ENCODE measurements around the gene SH3YL1. TPM values are rescaled to one million over a fixed set of nuclear protein-coding genes. Genes with fewer than 3 reads are reported as not detected.

Gene SH3YL1
- polyA plus RNA-seq, 1 of the 3 experiments (the other 2 are of a cell fraction), result 22.7 TPM

GRCh38 chr2:275466-275865 is 11.6 kb upstream of the SH3YL1 start:
- Histone ChIP-seq H3K4me3 (ENCODE audit: low read depth in 2 of 2, low read length in 1 of 2) (no peak overlapping the region), H3K9me2 (no peaks in the 10 kb centered on the region), H3F3A (replicated peaks; ENCODE audit: insufficient read depth) (no peaks in the 10 kb centered on the region), H3K79me2 (ENCODE audit: insufficient read depth) (peaks cover 76% of the 10 kb centered on the region), H4K20me1 (ENCODE audit: insufficient read depth) (peaks cover 37% of the 10 kb centered on the region), H3K27ac (ENCODE audit: low read depth in 2 of 2, low read length in 1 of 2) (no peak overlapping the region), H3K36me3 (replicated peaks in 1 of 2; ENCODE audit: control insufficient read depth in 1 of 2, insufficient read depth in 2 of 2, low read length in 1 of 2) (peaks cover 63 to 82% of the 10 kb centered on the region in 2 experiments), H3K9ac (no peak overlapping the region), H3K4me1 (ENCODE audit: control insufficient read depth in 1 of 2, insufficient read depth in 2 of 2, low read depth in 1 of 2, low read length in 1 of 2) (no peaks in the 10 kb centered on the region), H3K27me3 (ENCODE audit: insufficient read depth) (no peaks in the 10 kb centered on the region), H3K9me3 (no peaks in the 10 kb centered on the region), H3K4me2 (no peak overlapping the region), H2AFZ (ENCODE audit: low read depth) (no peak overlapping the region)
- CTCF ChIA-PET, result interaction anchor here (1.2 to 3.7 kb wide), 3 partner anchors 12 to 387 kb away, joined by 4 to 9 read pairs (median 4); partner anchors contain the start of gene ALKAL2
- TF ChIP-seq FOSL2 (IDR thresholded peaks at IDR 0.05; ENCODE audit: borderline replicate concordance, low read depth), result no peak
- no peak for TF ChIP-seq TAF1 (IDR thresholded peaks at IDR 0.05; ENCODE audit: borderline replicate concordance, low read depth, low read length)
- TF ChIP-seq YY1 (IDR thresholded peaks at IDR 0.05; ENCODE audit: low read depth), result no peak
- no peak for TF ChIP-seq CTCF (IDR thresholded peaks at IDR 0.05)
- TF ChIP-seq NFIC (IDR thresholded peaks at IDR 0.05; ENCODE audit: borderline replicate concordance), result no peak
- TF ChIP-seq SMC3 (IDR thresholded peaks at IDR 0.05; ENCODE audit: low read depth, low read length), result no peak
- no peak for TF ChIP-seq RAD21 (IDR thresholded peaks at IDR 0.05; ENCODE audit: low read length)
- no peak for TF ChIP-seq TEAD4 (IDR thresholded peaks at IDR 0.05; ENCODE audit: borderline replicate concordance, insufficient read depth)
- no peak for TF ChIP-seq USF1 (IDR thresholded peaks at IDR 0.05; ENCODE audit: borderline replicate concordance, low read depth)
- no peak for TF ChIP-seq CHD2 (IDR thresholded peaks at IDR 0.05; ENCODE audit: low read length, partially characterized antibody)
- no peak for TF ChIP-seq NRF1 (IDR thresholded peaks at IDR 0.05; ENCODE audit: low read depth, low read length)
- TF ChIP-seq FOXM1 (IDR thresholded peaks at IDR 0.05; ENCODE audit: low read depth), result no peak
- no peak for TF ChIP-seq ELF1 (IDR thresholded peaks at IDR 0.05)
- no peak for TF ChIP-seq MEF2A (IDR thresholded peaks at IDR 0.05; ENCODE audit: borderline replicate concordance, low read depth)
- no peak for TF ChIP-seq POLR2AphosphoS5 (IDR thresholded peaks at IDR 0.05; ENCODE audit: low read depth, low read length)
- POLR2A ChIA-PET, result no interaction called here
- WGBS (ENCODE audit: low lambda C conversion rate), result 85% methylated on average over 6 of the region's 6 CpGs
- DNase-seq, result no peak

- no peak for DNase-seq
- 93% methylated on average over 3 of the region's 3 CpGs for WGBS (ENCODE audit: low lambda C conversion rate)
- peaks cover 85% of the 10 kb centered on the region for H3K79me2 ChIP-seq (ENCODE audit: insufficient read depth)
- peaks cover 53 to 82% of the 10 kb centered on the region in 2 experiments for H3K36me3 ChIP-seq (replicated peaks in 1 of 2; ENCODE audit: control insufficient read depth in 1 of 2, insufficient read depth in 2 of 2, low read length in 1 of 2)
- H3K9ac ChIP-seq, result no peak overlapping the region
- no peaks in the 10 kb centered on the region for H3K9me2 ChIP-seq
- no peaks in the 10 kb centered on the region for H3K9me3 ChIP-seq
- H3K4me1 ChIP-seq (ENCODE audit: control insufficient read depth in 1 of 2, insufficient read depth in 2 of 2, low read depth in 1 of 2, low read length in 1 of 2), result no peaks in the 10 kb centered on the region
- H4K20me1 ChIP-seq (ENCODE audit: insufficient read depth), result peaks cover 45% of the 10 kb centered on the region
- no peak overlapping the region for H3K4me2 ChIP-seq
- no peak overlapping the region for H3K27ac ChIP-seq (ENCODE audit: low read depth in 2 of 2, low read length in 1 of 2)
- no peaks in the 10 kb centered on the region for H3K27me3 ChIP-seq (ENCODE audit: insufficient read depth)
- ChIA-PET CTCF (interaction anchor here (1.0 to 3.7 kb wide), 3 partner anchors 13 to 28 kb away, joined by 3 to 9 read pairs (median 5); no protein-coding TSS in a partner anchor), POLR2A (no interaction called here)
- no peaks in the 10 kb centered on the region for H3F3A ChIP-seq (replicated peaks; ENCODE audit: insufficient read depth)
- no peak overlapping the region for H3K4me3 ChIP-seq (ENCODE audit: low read depth in 2 of 2, low read length in 1 of 2)
- no peak overlapping the region for H2AFZ ChIP-seq (ENCODE audit: low read depth)
- TF ChIP-seq FOXM1 (IDR thresholded peaks at IDR 0.05; ENCODE audit: low read depth) (no peak), ZBTB33 (IDR thresholded peaks at IDR 0.05; ENCODE audit: borderline replicate concordance, low read depth) (no peak), NFIC (IDR thresholded peaks at IDR 0.05; ENCODE audit: borderline replicate concordance) (no peak), EZH2phosphoT487 (IDR thresholded peaks at IDR 0.05; ENCODE audit: borderline replicate concordance, low read depth) (no peak), REST (IDR thresholded peaks at IDR 0.05; ENCODE audit: low read depth, low read length) (no peak), EP300 (IDR thresholded peaks at IDR 0.05; ENCODE audit: borderline replicate concordance in 1 of 2, low read depth in 1 of 2, low read length in 1 of 2) (no peak)
Measured at GRCh38 chr2:274503-274902, 10.7 kb upstream of the SH3YL1 start.

All from SK-N-SH (cell line).